Measurements from ENCODE around the gene KLHL36. TPM values are rescaled to one million over a fixed set of nuclear protein-coding genes. Genes with fewer than 3 reads are reported as not detected.

KLHL36 gene
- total RNA-seq, 5 donors from 2014 or later (not counting 1 experiment from before 2014, with no cell fraction given) = 96.1 to 135 (median 127) TPM

DNA sequence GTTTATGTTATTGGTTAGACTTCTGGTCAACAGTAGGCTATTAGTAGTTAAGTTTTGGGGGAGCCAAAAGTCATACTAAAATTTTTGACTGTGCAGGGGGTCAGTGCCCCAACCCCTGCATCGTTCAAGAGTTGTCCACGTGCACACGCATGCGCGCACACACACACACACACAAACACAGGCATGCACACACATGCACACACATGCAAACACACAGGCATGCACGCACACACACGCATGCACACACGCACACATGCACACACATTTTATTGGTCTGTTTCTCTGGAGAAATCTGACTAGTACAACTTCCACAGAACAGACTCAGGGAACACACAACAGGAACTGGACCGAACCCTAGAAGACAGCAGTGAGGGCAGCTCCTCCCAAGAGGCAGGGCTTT is 27.1 kb downstream of the KLHL36 start:
- Mint-ChIP-seq H3K4me1 (peaks cover 5 to 11% (median 7%) of the 10 kb centered on the region in 3 donors), H3K27ac (no peak overlapping the region), H3K36me3 (no peaks in the 10 kb centered on the region), H3K27me3 (peaks cover 0 to 7% of the 10 kb centered on the region in 2 donors), H3K4me3 (no peak overlapping the region), H3K9me3 (no peaks in the 10 kb centered on the region)
- no peak for ATAC-seq (replicated peaks in 1 of 4)
- H3K4me1 ChIP-seq (ENCODE audit: control insufficient read depth in 1 of 2, extremely low read depth in 1 of 2, insufficient read depth in 2 of 2, low read length in 2 of 2) = peaks cover 0 to 8% of the 10 kb centered on the region in 2 experiments
- ChIA-PET CTCF (interaction anchor here in 1 of 2 donors (4.2 kb wide), 1 partner anchor 50 kb away, joined by 34 read pairs; no protein-coding TSS in a partner anchor), POLR2A (interaction anchor here in 1 of 2 donors (0.7 kb wide), 1 partner anchor 164 kb away, joined by 3 read pairs; no protein-coding TSS in a partner anchor)
- DNase-seq = no peak
- WGBS (ENCODE audit: insufficient coverage) = 89% methylated on average over 8 of the region's 9 CpGs
- no peaks in the 10 kb centered on the region for H3K36me3 ChIP-seq (ENCODE audit: control insufficient read depth in 2 of 2, extremely low read depth in 1 of 2, insufficient read depth in 1 of 2, low read length in 1 of 2)
- peaks cover 0 to 9% of the 10 kb centered on the region in 2 experiments for H3K27me3 ChIP-seq (replicated peaks in 1 of 2; ENCODE audit: control insufficient read depth in 2 of 2, extremely low read depth in 1 of 2, insufficient read depth in 2 of 2, low read length in 1 of 2)
- no peaks in the 10 kb centered on the region for H3K9me3 ChIP-seq
- H3K4me3 ChIP-seq (ENCODE audit: control insufficient read depth in 1 of 2, extremely low read depth in 1 of 2, low read length in 1 of 2) = no peak overlapping the region
- H3K27ac ChIP-seq (ENCODE audit: low read length) = no peak overlapping the region

DNA sequence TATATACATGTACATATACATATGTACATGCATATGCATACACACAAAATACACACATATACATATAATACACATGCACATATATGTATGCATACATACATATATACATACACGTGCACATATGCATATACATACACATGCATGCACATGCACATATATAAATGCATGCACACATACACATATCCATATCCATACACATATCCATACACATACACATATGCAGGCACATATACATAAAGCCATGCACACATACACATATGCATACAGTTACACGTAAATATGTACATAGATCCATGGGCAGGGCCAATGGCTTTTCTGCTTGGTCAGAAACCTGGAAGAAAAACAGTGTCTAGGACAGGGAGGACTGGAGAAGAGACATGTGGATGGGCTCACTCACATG is 27.6 kb downstream of the KLHL36 start:
- Histone ChIP-seq H3K4me1 (ENCODE audit: control insufficient read depth in 1 of 2, extremely low read depth in 1 of 2, insufficient read depth in 2 of 2, low read length in 2 of 2) (peaks cover 0 to 8% of the 10 kb centered on the region in 2 experiments), H3K27me3 (replicated peaks in 1 of 2; ENCODE audit: control insufficient read depth in 2 of 2, extremely low read depth in 1 of 2, insufficient read depth in 2 of 2, low read length in 1 of 2) (peaks cover 0 to 9% of the 10 kb centered on the region in 2 experiments), H3K9me3 (no peaks in the 10 kb centered on the region), H3K27ac (ENCODE audit: low read length) (no peak overlapping the region), H3K4me3 (ENCODE audit: control insufficient read depth in 1 of 2, extremely low read depth in 1 of 2, low read length in 1 of 2) (no peak overlapping the region), H3K36me3 (ENCODE audit: control insufficient read depth in 2 of 2, extremely low read depth in 1 of 2, insufficient read depth in 1 of 2, low read length in 1 of 2) (no peaks in the 10 kb centered on the region)
- peaks cover 5 to 11% (median 7%) of the 10 kb centered on the region in 3 donors for H3K4me1 Mint-ChIP-seq
- no peak overlapping the region for H3K27ac Mint-ChIP-seq
- no peaks in the 10 kb centered on the region for H3K9me3 Mint-ChIP-seq
- ATAC-seq (replicated peaks in 1 of 4) (no peak), DNase-seq (no peak)
- H3K36me3 Mint-ChIP-seq = no peaks in the 10 kb centered on the region
- peaks cover 0 to 10% of the 10 kb centered on the region in 2 donors for H3K27me3 Mint-ChIP-seq
- 90% methylated on average over 2 of the region's 2 CpGs for WGBS (ENCODE audit: insufficient coverage)
- H3K4me3 Mint-ChIP-seq = no peak overlapping the region
- CTCF ChIA-PET = no interaction called here
- POLR2A ChIA-PET = interaction anchor here in 1 of 2 donors (0.7 kb wide), 1 partner anchor 165 kb away, joined by 3 read pairs; no protein-coding TSS in a partner anchor

DNA sequence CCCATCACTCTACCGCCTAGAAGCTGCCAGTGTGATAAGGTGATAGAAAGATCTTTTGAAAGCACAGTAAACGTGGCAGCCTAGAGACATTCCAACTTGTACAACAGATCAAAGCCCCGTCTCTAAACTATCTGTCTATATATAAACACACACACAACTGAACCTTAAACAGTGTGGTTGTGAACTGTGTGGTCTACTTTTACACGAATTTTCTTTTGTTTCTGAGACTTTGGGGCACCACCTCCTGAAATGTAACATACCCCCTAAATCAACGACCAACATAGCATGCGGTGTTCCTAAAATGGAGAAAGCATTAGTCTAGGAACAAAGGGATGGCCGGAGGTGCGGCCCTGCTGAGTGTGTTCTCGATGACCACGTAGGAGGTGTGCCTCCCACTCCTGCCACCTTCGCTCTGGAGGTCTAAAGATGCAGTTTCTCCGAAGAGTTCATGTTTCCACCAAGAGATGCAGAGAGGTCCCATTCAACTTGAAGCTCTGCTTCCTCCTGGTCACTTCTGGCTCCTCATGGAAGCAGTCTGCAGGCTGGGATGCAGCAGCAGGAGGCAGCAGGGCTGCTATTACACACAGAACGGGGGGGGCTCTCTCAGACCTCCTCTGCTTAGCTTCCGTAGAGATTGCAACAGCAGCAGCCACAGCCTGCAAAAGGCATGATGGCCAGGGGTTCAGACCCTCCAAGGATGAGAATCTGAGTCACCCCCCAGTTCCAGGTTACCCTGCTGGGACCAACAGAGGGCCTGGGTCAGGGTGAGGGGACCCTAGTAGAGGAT is 28.9 kb downstream of the KLHL36 start:
- H3K36me3 Mint-ChIP-seq = no peaks in the 10 kb centered on the region
- DNase-seq (no peak), ATAC-seq (replicated peaks in 1 of 4) (no peak)
- Histone ChIP-seq H3K4me3 (ENCODE audit: control insufficient read depth in 1 of 2, extremely low read depth in 1 of 2, low read length in 1 of 2) (no peak overlapping the region), H3K4me1 (ENCODE audit: control insufficient read depth in 1 of 2, extremely low read depth in 1 of 2, insufficient read depth in 2 of 2, low read length in 2 of 2) (peaks cover 0 to 5% of the 10 kb centered on the region in 2 experiments), H3K27me3 (replicated peaks in 1 of 2; ENCODE audit: control insufficient read depth in 2 of 2, extremely low read depth in 1 of 2, insufficient read depth in 2 of 2, low read length in 1 of 2) (peaks cover 0 to 9% of the 10 kb centered on the region in 2 experiments), H3K27ac (ENCODE audit: low read length) (no peak overlapping the region), H3K9me3 (no peaks in the 10 kb centered on the region), H3K36me3 (ENCODE audit: control insufficient read depth in 2 of 2, extremely low read depth in 1 of 2, insufficient read depth in 1 of 2, low read length in 1 of 2) (no peaks in the 10 kb centered on the region)
- no peaks in the 10 kb centered on the region for H3K9me3 Mint-ChIP-seq
- peaks cover 2 to 7% (median 3%) of the 10 kb centered on the region in 3 donors for H3K4me1 Mint-ChIP-seq
- peaks cover 0 to 11% of the 10 kb centered on the region in 2 donors for H3K27me3 Mint-ChIP-seq
- H3K4me3 Mint-ChIP-seq = no peak overlapping the region
- POLR2A ChIA-PET = no interaction called here
- WGBS (ENCODE audit: insufficient coverage) = 84% methylated on average over 8 of the region's 14 CpGs
- CTCF ChIA-PET = interaction anchor here in 1 of 2 donors (0.6 kb wide), 1 partner anchor 21 kb away, joined by 4 read pairs; no protein-coding TSS in a partner anchor
- no peak overlapping the region for H3K27ac Mint-ChIP-seq

DNA sequence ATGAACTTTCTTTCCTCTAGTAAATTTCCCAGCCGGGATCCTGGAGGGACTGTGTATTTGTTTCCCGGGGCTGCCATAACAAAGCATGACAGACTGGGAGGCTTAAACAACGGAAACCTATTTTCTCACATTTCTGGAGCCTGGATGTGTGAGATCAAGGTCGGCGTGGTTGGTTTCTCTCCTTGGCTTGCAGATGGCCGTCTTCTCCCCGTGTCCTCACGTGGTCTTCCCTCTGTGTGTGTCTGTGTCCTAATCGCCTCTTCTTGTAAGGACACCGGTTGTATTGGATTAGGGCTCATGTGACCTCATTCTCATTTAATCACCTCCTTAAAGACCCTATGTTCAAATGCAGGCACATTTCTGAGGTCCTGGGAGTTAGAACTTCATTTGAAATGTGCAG is 29.5 kb downstream of the KLHL36 start:
- peaks cover 0 to 4% (median 0%) of the 10 kb centered on the region in 3 donors for H3K4me1 Mint-ChIP-seq
- H3K4me1 ChIP-seq (ENCODE audit: control insufficient read depth in 1 of 2, extremely low read depth in 1 of 2, insufficient read depth in 2 of 2, low read length in 2 of 2) = no peaks in the 10 kb centered on the region
- no peak overlapping the region for H3K4me3 ChIP-seq (ENCODE audit: control insufficient read depth in 1 of 2, extremely low read depth in 1 of 2, low read length in 1 of 2)
- WGBS (ENCODE audit: insufficient coverage) = 85% methylated on average over 6 of the region's 10 CpGs
- peaks cover 0 to 11% of the 10 kb centered on the region in 2 donors for H3K27me3 Mint-ChIP-seq
- H3K9me3 ChIP-seq = no peaks in the 10 kb centered on the region
- DNase-seq = no peak
- CTCF ChIA-PET = no interaction called here
- no peaks in the 10 kb centered on the region for H3K36me3 Mint-ChIP-seq
- no peaks in the 10 kb centered on the region for H3K36me3 ChIP-seq (ENCODE audit: control insufficient read depth in 2 of 2, extremely low read depth in 1 of 2, insufficient read depth in 1 of 2, low read length in 1 of 2)
- H3K27ac Mint-ChIP-seq = no peak overlapping the region
- no peak overlapping the region for H3K4me3 Mint-ChIP-seq
- peaks cover 0 to 9% of the 10 kb centered on the region in 2 experiments for H3K27me3 ChIP-seq (replicated peaks in 1 of 2; ENCODE audit: control insufficient read depth in 2 of 2, extremely low read depth in 1 of 2, insufficient read depth in 2 of 2, low read length in 1 of 2)
- no peaks in the 10 kb centered on the region for H3K9me3 Mint-ChIP-seq
- POLR2A ChIA-PET = no interaction called here
- H3K27ac ChIP-seq (ENCODE audit: low read length) = no peak overlapping the region
- ATAC-seq (replicated peaks in 1 of 4) = no peak

DNA sequence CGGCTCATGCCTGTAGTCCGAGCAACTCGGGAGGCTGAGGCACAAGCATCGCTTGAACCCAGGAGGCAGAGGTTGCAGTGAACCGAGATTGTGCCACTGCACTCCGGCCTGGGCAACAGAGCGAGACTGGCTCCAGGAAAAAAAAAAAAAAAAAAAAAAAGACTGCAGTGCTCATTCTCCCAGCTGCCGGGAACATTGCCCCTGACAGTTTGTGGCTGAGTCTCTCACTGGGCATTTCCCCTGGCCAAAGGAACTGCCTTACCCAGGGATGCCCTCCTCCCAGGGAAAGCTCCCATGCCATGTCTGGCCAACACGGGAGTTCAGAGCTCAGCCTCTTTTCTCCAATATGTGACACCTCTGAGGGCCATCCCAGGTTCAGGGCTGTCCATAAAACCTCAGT is 30.2 kb downstream of the KLHL36 start:
- Histone ChIP-seq H3K9me3 (no peaks in the 10 kb centered on the region), H3K36me3 (ENCODE audit: control insufficient read depth in 2 of 2, extremely low read depth in 1 of 2, insufficient read depth in 1 of 2, low read length in 1 of 2) (no peaks in the 10 kb centered on the region), H3K27ac (ENCODE audit: low read length) (no peak overlapping the region), H3K4me1 (ENCODE audit: control insufficient read depth in 1 of 2, extremely low read depth in 1 of 2, insufficient read depth in 2 of 2, low read length in 2 of 2) (no peaks in the 10 kb centered on the region), H3K27me3 (replicated peaks in 1 of 2; ENCODE audit: control insufficient read depth in 2 of 2, extremely low read depth in 1 of 2, insufficient read depth in 2 of 2, low read length in 1 of 2) (peaks cover 0 to 9% of the 10 kb centered on the region in 2 experiments), H3K4me3 (ENCODE audit: control insufficient read depth in 1 of 2, extremely low read depth in 1 of 2, low read length in 1 of 2) (no peak overlapping the region)
- Mint-ChIP-seq H3K36me3 (no peaks in the 10 kb centered on the region), H3K27me3 (peaks cover 0 to 11% of the 10 kb centered on the region in 2 donors), H3K4me3 (no peak overlapping the region), H3K4me1 (no peaks in the 10 kb centered on the region), H3K27ac (no peak overlapping the region), H3K9me3 (no peaks in the 10 kb centered on the region)
- ChIA-PET POLR2A (no interaction called here), CTCF (interaction anchor here in 1 of 2 donors (0.5 to 0.8 kb wide), 3 partner anchors 10 to 22 kb away, joined by 3 to 6 read pairs (median 4); no protein-coding TSS in a partner anchor)
- DNase-seq (no peak), ATAC-seq (replicated peaks in 1 of 4) (no peak)
- 88% methylated on average over 9 of the region's 9 CpGs for WGBS (ENCODE audit: insufficient coverage)

DNA sequence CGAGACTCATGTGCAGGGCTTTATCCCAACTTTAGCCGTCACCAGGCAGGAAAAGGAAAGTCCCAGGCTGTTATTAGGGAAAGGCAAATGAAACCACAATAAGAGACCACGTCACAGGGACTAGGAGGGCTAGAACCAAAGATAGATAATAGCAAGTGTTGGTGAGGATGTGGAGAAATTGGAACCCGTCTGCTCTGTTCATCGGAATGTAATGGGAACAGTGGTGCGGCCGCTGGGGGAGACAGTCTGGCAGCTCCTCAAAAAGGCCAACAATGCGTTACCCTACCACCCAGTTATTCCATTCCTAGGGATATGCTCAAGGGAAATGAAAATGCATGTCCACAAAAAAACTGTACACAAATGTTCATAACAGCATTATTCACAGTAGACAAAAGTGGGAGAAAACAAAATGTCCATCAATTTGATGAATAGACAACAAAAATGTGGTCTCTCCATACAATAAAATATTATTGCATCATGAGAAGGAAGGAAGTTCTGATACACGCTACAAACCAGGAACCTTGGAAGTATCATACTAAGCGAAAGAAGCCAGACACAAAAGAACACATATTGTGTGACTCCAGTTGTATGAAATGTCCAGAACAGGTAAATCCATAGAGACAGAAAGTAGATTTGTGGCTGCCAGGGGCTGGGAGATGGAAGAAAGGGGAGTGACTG is 32.0 kb downstream of the KLHL36 start:
- Histone ChIP-seq H3K4me1 (ENCODE audit: control insufficient read depth in 1 of 2, extremely low read depth in 1 of 2, insufficient read depth in 2 of 2, low read length in 2 of 2) (no peaks in the 10 kb centered on the region), H3K36me3 (ENCODE audit: control insufficient read depth in 2 of 2, extremely low read depth in 1 of 2, insufficient read depth in 1 of 2, low read length in 1 of 2) (no peaks in the 10 kb centered on the region), H3K9me3 (no peaks in the 10 kb centered on the region), H3K27ac (ENCODE audit: low read length) (no peak overlapping the region), H3K27me3 (replicated peaks in 1 of 2; ENCODE audit: control insufficient read depth in 2 of 2, extremely low read depth in 1 of 2, insufficient read depth in 2 of 2, low read length in 1 of 2) (peaks cover 0 to 15% of the 10 kb centered on the region in 2 experiments), H3K4me3 (ENCODE audit: control insufficient read depth in 1 of 2, extremely low read depth in 1 of 2, low read length in 1 of 2) (no peak overlapping the region)
- no peak overlapping the region for H3K27ac Mint-ChIP-seq
- no peaks in the 10 kb centered on the region for H3K4me1 Mint-ChIP-seq
- no peaks in the 10 kb centered on the region for H3K9me3 Mint-ChIP-seq
- no peaks in the 10 kb centered on the region for H3K36me3 Mint-ChIP-seq
- POLR2A ChIA-PET = no interaction called here
- CTCF ChIA-PET = interaction anchor here in 1 of 2 donors (0.6 kb wide), 1 partner anchor 87 kb away, joined by 4 read pairs; no protein-coding TSS in a partner anchor
- DNase-seq (no peak), ATAC-seq (replicated peaks in 1 of 4) (no peak)
- 81% methylated on average over 3 of the region's 10 CpGs for WGBS (ENCODE audit: insufficient coverage)
- H3K27me3 Mint-ChIP-seq = peaks cover 10 to 18% of the 10 kb centered on the region in 2 donors
- H3K4me3 Mint-ChIP-seq = no peak overlapping the region
